ENCODE measurements around the gene HADHA.

DNA sequence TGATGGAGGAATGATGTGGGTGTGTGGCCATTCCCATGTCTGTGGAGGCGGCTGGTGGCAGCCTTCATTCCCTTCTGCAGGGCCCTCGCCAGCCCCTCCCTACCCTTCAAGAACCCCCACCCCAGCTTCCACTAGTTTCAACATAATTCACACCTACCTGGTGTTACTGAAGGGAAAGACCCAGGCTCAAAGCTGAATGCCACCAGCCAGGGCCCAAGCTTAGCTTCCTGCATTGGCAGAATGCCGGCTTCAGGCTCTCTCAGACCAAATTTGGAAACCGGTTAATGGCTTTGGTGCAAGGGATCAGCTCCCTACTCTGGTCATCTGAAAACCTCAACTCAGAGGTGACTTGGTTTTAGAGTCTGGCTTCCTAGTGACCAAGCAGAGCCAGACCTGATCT lies 54.7 kb downstream of the HADHA start:
- TF ChIP-seq, protein P1, sequence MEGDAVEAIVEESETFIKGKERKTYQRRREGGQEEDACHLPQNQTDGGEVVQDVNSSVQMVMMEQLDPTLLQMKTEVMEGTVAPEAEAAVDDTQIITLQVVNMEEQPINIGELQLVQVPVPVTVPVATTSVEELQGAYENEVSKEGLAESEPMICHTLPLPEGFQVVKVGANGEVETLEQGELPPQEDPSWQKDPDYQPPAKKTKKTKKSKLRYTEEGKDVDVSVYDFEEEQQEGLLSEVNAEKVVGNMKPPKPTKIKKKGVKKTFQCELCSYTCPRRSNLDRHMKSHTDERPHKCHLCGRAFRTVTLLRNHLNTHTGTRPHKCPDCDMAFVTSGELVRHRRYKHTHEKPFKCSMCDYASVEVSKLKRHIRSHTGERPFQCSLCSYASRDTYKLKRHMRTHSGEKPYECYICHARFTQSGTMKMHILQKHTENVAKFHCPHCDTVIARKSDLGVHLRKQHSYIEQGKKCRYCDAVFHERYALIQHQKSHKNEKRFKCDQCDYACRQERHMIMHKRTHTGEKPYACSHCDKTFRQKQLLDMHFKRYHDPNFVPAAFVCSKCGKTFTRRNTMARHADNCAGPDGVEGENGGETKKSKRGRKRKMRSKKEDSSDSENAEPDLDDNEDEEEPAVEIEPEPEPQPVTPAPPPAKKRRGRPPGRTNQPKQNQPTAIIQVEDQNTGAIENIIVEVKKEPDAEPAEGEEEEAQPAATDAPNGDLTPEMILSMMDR (IDR thresholded peaks at IDR 0.05) = no peak
- no peak for TF ChIP-seq POLR2A (IDR thresholded peaks at IDR 0.05)
